ENCODE data around the gene MYCBP. TPM values are rescaled to one million over a fixed set of nuclear protein-coding genes. Genes with fewer than 3 reads are reported as not detected.

The MYCBP gene
- polyA plus RNA-seq, 1 donor (not counting 4 experiments of a cell fraction or from before 2014, with no cell fraction given), result 39.9 TPM

DNA sequence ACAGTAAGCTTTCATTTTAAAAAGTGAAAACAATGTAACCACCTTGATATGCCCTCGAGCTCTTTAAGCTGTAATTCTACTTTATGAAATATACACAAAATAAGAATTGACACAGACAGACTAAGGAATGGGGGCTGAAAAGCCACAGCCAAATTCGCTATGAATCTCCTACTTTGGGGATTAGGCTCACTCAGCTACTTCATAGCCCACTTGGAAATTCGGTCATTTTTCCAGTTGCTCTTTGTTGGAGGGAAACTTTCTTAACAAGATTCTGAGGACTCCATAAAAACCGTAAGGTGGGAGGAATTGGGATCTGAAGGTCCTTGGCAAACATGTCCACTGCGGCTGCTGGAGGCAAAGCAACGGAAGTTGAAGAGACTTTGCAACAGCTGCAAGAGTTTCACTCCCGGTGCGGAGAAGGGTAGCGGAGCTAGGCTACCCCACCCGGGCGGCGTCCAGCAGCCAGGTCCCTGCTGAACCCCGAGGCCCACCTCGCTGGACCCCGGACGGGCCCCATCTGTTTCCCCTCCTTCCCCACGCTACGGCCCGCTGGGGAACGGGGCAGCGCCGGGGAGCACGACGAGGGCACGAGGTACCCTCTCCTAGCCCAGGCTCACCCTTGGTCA lies 634 bp downstream of the MYCBP start:
- peaks cover 2 to 6% of the 10 kb centered on the region in 2 experiments for H3K36me3 ChIP-seq (ENCODE audit: control insufficient read depth in 2 of 2, extremely low read depth in 1 of 2, insufficient read depth in 2 of 2, low read length in 2 of 2)
- dilution Hi-C loops (cut with MboI; ENCODE audit: extremely low pct_ligation_motif_present, low sequenced_read_pairs), result no loop called here
- peak overlapping the region; percentile 23 for H3K27ac ChIP-seq (ENCODE audit: control insufficient read depth, insufficient read depth, low read length)
- H3K4me3 ChIP-seq (ENCODE audit: control insufficient read depth in 2 of 3, extremely low read depth in 1 of 3, insufficient read depth in 2 of 3, low read depth in 1 of 3, low read length in 3 of 3), result peak overlapping the region; percentile 81 to 98 (median 97)
- no peaks in the 10 kb centered on the region for H4K20me1 ChIP-seq (ENCODE audit: control insufficient read depth, extremely low read depth, insufficient read depth, low read length)
- no peaks in the 10 kb centered on the region for H3K9me3 ChIP-seq (ENCODE audit: control insufficient read depth, low read depth, low read length)
- no peaks in the 10 kb centered on the region for H3K27me3 ChIP-seq (ENCODE audit: control insufficient read depth, extremely low read depth, insufficient read depth, low read length)
- peak overlapping the region; percentile 77 for H2AFZ ChIP-seq (ENCODE audit: control insufficient read depth, low read length)
- H3K4me1 ChIP-seq (ENCODE audit: control insufficient read depth, extremely low read depth, insufficient read depth, low read length), result peaks cover 16% of the 10 kb centered on the region
- peak overlapping the region; percentile 79 for H3K9ac ChIP-seq (ENCODE audit: control insufficient read depth, extremely low read depth, insufficient read depth, low read length)
- FAIRE-seq, result no peak
- no peak for TF ChIP-seq EZH2 (IDR thresholded peaks at IDR 0.05; ENCODE audit: low read length)
- TF ChIP-seq, protein P1, sequence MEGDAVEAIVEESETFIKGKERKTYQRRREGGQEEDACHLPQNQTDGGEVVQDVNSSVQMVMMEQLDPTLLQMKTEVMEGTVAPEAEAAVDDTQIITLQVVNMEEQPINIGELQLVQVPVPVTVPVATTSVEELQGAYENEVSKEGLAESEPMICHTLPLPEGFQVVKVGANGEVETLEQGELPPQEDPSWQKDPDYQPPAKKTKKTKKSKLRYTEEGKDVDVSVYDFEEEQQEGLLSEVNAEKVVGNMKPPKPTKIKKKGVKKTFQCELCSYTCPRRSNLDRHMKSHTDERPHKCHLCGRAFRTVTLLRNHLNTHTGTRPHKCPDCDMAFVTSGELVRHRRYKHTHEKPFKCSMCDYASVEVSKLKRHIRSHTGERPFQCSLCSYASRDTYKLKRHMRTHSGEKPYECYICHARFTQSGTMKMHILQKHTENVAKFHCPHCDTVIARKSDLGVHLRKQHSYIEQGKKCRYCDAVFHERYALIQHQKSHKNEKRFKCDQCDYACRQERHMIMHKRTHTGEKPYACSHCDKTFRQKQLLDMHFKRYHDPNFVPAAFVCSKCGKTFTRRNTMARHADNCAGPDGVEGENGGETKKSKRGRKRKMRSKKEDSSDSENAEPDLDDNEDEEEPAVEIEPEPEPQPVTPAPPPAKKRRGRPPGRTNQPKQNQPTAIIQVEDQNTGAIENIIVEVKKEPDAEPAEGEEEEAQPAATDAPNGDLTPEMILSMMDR (optimal IDR thresholded peaks at IDR 0.05 in 1 of 3, IDR thresholded peaks at IDR 0.05 in 1 of 3, conservative IDR thresholded peaks at IDR 0.05 in 1 of 3; ENCODE audit: extremely low read depth in 1 of 3, insufficient read depth in 2 of 3, low read length in 3 of 3), result no peak
- H3K9me1 ChIP-seq (ENCODE audit: control insufficient read depth, extremely low read depth, insufficient read depth, low read length), result no peaks in the 10 kb centered on the region
- no peak for DNase-seq (ENCODE audit: low read depth, low spot score)
- peak overlapping the region; percentile 77 for H3K4me2 ChIP-seq (ENCODE audit: control insufficient read depth, extremely low read depth, insufficient read depth, low read depth, low read length)
- H3K79me2 ChIP-seq (ENCODE audit: control insufficient read depth, insufficient read depth, low read length), result peaks cover 26% of the 10 kb centered on the region

DNA sequence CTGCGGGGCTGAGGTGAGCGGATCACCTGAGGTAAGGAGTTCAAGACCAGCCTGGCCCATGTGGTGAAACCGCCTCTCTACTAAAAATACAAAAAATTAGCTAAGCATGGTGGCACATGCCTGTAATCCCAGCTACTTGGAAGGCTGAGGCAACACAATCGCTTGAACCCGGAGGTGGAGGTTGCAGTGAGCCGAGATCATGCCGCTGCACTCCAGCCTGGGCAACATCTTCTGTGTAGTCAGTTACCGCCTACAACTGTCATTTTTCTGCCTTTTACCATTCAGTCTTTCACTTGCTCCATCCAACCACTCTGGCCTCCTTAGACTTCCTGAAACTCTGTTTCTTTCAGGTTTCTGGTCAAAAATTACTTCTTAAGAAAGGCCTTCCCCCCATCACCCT lies 2.2 kb downstream of the MYCBP start:
- H3K4me1 ChIP-seq (ENCODE audit: control insufficient read depth, extremely low read depth, insufficient read depth, low read length), result peaks cover 16% of the 10 kb centered on the region
- H3K36me3 ChIP-seq (ENCODE audit: control insufficient read depth in 2 of 2, extremely low read depth in 1 of 2, insufficient read depth in 2 of 2, low read length in 2 of 2), result peaks cover 2 to 8% of the 10 kb centered on the region in 2 experiments
- dilution Hi-C loops (cut with MboI; ENCODE audit: extremely low pct_ligation_motif_present, low sequenced_read_pairs), result no loop called here
- H4K20me1 ChIP-seq (ENCODE audit: control insufficient read depth, extremely low read depth, insufficient read depth, low read length), result no peaks in the 10 kb centered on the region
- H3K27me3 ChIP-seq (ENCODE audit: control insufficient read depth, extremely low read depth, insufficient read depth, low read length), result no peaks in the 10 kb centered on the region
- TF ChIP-seq, protein P1 (optimal IDR thresholded peaks at IDR 0.05 in 1 of 3, IDR thresholded peaks at IDR 0.05 in 1 of 3, conservative IDR thresholded peaks at IDR 0.05 in 1 of 3; ENCODE audit: extremely low read depth in 1 of 3, insufficient read depth in 2 of 3, low read length in 3 of 3), result no peak
- no peak for TF ChIP-seq EZH2 (IDR thresholded peaks at IDR 0.05; ENCODE audit: low read length)
- no peak overlapping the region for H3K4me2 ChIP-seq (ENCODE audit: control insufficient read depth, extremely low read depth, insufficient read depth, low read depth, low read length)
- FAIRE-seq (no peak), DNase-seq (ENCODE audit: low read depth, low spot score) (no peak)
- H2AFZ ChIP-seq (ENCODE audit: control insufficient read depth, low read length), result no peak overlapping the region
- H3K9ac ChIP-seq (ENCODE audit: control insufficient read depth, extremely low read depth, insufficient read depth, low read length), result no peak overlapping the region
- no peak overlapping the region for H3K27ac ChIP-seq (ENCODE audit: control insufficient read depth, insufficient read depth, low read length)
- no peaks in the 10 kb centered on the region for H3K9me3 ChIP-seq (ENCODE audit: control insufficient read depth, low read depth, low read length)
- H3K79me2 ChIP-seq (ENCODE audit: control insufficient read depth, insufficient read depth, low read length), result peaks cover 29% of the 10 kb centered on the region
- H3K9me1 ChIP-seq (ENCODE audit: control insufficient read depth, extremely low read depth, insufficient read depth, low read length), result no peaks in the 10 kb centered on the region
- no peak overlapping the region for H3K4me3 ChIP-seq (ENCODE audit: control insufficient read depth in 2 of 3, extremely low read depth in 1 of 3, insufficient read depth in 2 of 3, low read depth in 1 of 3, low read length in 3 of 3)

Data from keratinocyte (primary cell).